Measurements from ENCODE around the gene AAMDC.

Gene AAMDC

GRCh38 chr11:77789731-77790476 lies 31.0 kb upstream of the AAMDC start:
- H3K27me3 ChIP-seq (ENCODE audit: control insufficient read depth in 5 of 5, insufficient read depth in 4 of 5, low read length in 5 of 5), result no peaks in the 10 kb centered on the region
- H3K9me3 ChIP-seq (ENCODE audit: control insufficient read depth in 5 of 5, low read length in 5 of 5), result no peaks in the 10 kb centered on the region
- H3K9ac ChIP-seq (ENCODE audit: low read length in 5 of 5), result no peak overlapping the region
- H3K4me3 ChIP-seq (ENCODE audit: low read depth in 1 of 5, low read length in 5 of 5), result no peak overlapping the region
- peaks cover 0 to 5% (median 0%) of the 10 kb centered on the region in 5 donors for H3K36me3 ChIP-seq (ENCODE audit: control insufficient read depth in 5 of 5, insufficient read depth in 5 of 5, low read length in 5 of 5)
- no peak overlapping the region for H3K27ac ChIP-seq (ENCODE audit: low read depth, low read length)
- peaks cover 0 to 10% (median 2%) of the 10 kb centered on the region in 5 donors for H3K4me1 ChIP-seq (ENCODE audit: control insufficient read depth in 5 of 5, insufficient read depth in 5 of 5, low read length in 5 of 5)

DNA sequence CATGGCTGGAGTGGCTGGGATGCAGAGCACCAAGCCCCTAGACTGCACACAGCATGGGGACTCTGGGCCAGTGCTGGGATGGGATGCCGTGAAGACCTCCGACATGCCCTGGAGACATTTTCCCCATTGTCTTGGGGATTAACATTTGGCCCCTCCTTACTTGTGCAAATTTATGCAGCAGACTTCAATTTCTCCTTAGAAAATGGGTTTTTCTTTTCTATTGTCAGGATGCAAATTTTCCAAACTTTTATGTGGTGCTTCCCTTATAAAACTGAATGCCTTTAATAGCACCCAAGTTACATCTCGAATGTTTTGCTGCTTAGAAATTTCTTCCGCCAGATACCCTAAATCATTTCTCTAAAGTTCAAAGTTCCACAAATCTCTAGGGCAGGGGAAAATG lies 29.6 kb upstream of the AAMDC start:
- H3K9ac ChIP-seq (ENCODE audit: low read length in 5 of 5), result no peak overlapping the region
- no peaks in the 10 kb centered on the region for H3K27me3 ChIP-seq (ENCODE audit: control insufficient read depth in 5 of 5, insufficient read depth in 4 of 5, low read length in 5 of 5)
- H3K9me3 ChIP-seq (ENCODE audit: control insufficient read depth in 5 of 5, low read length in 5 of 5), result no peaks in the 10 kb centered on the region
- H3K27ac ChIP-seq (ENCODE audit: low read depth, low read length), result no peak overlapping the region
- peaks cover 0 to 10% (median 2%) of the 10 kb centered on the region in 5 donors for H3K4me1 ChIP-seq (ENCODE audit: control insufficient read depth in 5 of 5, insufficient read depth in 5 of 5, low read length in 5 of 5)
- no peak overlapping the region for H3K4me3 ChIP-seq (ENCODE audit: low read depth in 1 of 5, low read length in 5 of 5)
- H3K36me3 ChIP-seq (ENCODE audit: control insufficient read depth in 5 of 5, insufficient read depth in 5 of 5, low read length in 5 of 5), result peaks cover 0 to 5% (median 0%) of the 10 kb centered on the region in 5 donors

GRCh38 chr11:77793972-77794371 lies 27.0 kb upstream of the AAMDC start:
- H3K27ac ChIP-seq (ENCODE audit: low read depth, low read length), result no peak overlapping the region
- no peak overlapping the region for H3K4me3 ChIP-seq (ENCODE audit: low read depth in 1 of 5, low read length in 5 of 5)
- no peaks in the 10 kb centered on the region for H3K9me3 ChIP-seq (ENCODE audit: control insufficient read depth in 5 of 5, low read length in 5 of 5)
- H3K9ac ChIP-seq (ENCODE audit: low read length in 5 of 5), result no peak overlapping the region
- no peaks in the 10 kb centered on the region for H3K27me3 ChIP-seq (ENCODE audit: control insufficient read depth in 5 of 5, insufficient read depth in 4 of 5, low read length in 5 of 5)
- H3K36me3 ChIP-seq (ENCODE audit: control insufficient read depth in 5 of 5, insufficient read depth in 5 of 5, low read length in 5 of 5), result peaks cover 0 to 5% (median 0%) of the 10 kb centered on the region in 5 donors
- peaks cover 0 to 8% (median under 1%) of the 10 kb centered on the region in 5 donors for H3K4me1 ChIP-seq (ENCODE audit: control insufficient read depth in 5 of 5, insufficient read depth in 5 of 5, low read length in 5 of 5)

GRCh38 chr11:77799338-77799737 lies 21.6 kb upstream of the AAMDC start:
- no peaks in the 10 kb centered on the region for H3K9me3 ChIP-seq (ENCODE audit: control insufficient read depth in 5 of 5, low read length in 5 of 5)
- no peak overlapping the region for H3K9ac ChIP-seq (ENCODE audit: low read length in 5 of 5)
- no peaks in the 10 kb centered on the region for H3K27me3 ChIP-seq (ENCODE audit: control insufficient read depth in 5 of 5, insufficient read depth in 4 of 5, low read length in 5 of 5)
- peaks cover 0 to 15% (median 5%) of the 10 kb centered on the region in 5 donors for H3K4me1 ChIP-seq (ENCODE audit: control insufficient read depth in 5 of 5, insufficient read depth in 5 of 5, low read length in 5 of 5)
- no peaks in the 10 kb centered on the region for H3K36me3 ChIP-seq (ENCODE audit: control insufficient read depth in 5 of 5, insufficient read depth in 5 of 5, low read length in 5 of 5)
- no peak overlapping the region for H3K27ac ChIP-seq (ENCODE audit: low read depth, low read length)
- H3K4me3 ChIP-seq (ENCODE audit: low read depth in 1 of 5, low read length in 5 of 5), result no peak overlapping the region

GRCh38 chr11:77800449-77800848 lies 20.5 kb upstream of the AAMDC start:
- Histone ChIP-seq H3K9me3 (ENCODE audit: control insufficient read depth in 5 of 5, low read length in 5 of 5) (no peaks in the 10 kb centered on the region), H3K27me3 (ENCODE audit: control insufficient read depth in 5 of 5, insufficient read depth in 4 of 5, low read length in 5 of 5) (no peaks in the 10 kb centered on the region), H3K4me1 (ENCODE audit: control insufficient read depth in 5 of 5, insufficient read depth in 5 of 5, low read length in 5 of 5) (peaks cover 0 to 12% (median 5%) of the 10 kb centered on the region in 5 donors), H3K4me3 (ENCODE audit: low read depth in 1 of 5, low read length in 5 of 5) (no peak overlapping the region), H3K36me3 (ENCODE audit: control insufficient read depth in 5 of 5, insufficient read depth in 5 of 5, low read length in 5 of 5) (peaks cover 0 to 3% (median 0%) of the 10 kb centered on the region in 5 donors), H3K27ac (ENCODE audit: low read depth, low read length) (no peak overlapping the region), H3K9ac (ENCODE audit: low read length in 5 of 5) (no peak overlapping the region)

DNA sequence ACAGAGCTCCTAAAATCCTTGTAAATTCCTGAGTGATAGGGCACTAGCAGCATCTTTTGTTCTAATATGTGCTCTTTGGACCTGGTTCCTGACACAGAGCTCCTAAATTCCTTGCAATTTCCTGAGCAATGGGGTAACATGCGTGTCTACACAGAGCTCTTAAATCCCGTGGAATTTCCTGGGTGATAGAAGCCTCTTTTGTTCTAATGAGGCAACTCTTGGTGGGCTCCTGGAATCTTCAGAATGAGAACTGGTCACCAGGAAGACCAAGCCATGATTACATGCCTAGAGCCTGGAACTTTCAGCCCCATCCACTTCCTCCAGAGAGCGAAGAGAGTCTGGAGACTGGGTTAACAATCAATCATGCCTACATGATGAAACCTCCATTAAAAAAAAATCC lies 19.5 kb upstream of the AAMDC start:
- no peak overlapping the region for H3K27ac ChIP-seq (ENCODE audit: low read depth, low read length)
- peaks cover 0 to 12% (median 5%) of the 10 kb centered on the region in 5 donors for H3K4me1 ChIP-seq (ENCODE audit: control insufficient read depth in 5 of 5, insufficient read depth in 5 of 5, low read length in 5 of 5)
- H3K27me3 ChIP-seq (ENCODE audit: control insufficient read depth in 5 of 5, insufficient read depth in 4 of 5, low read length in 5 of 5), result no peaks in the 10 kb centered on the region
- H3K9ac ChIP-seq (ENCODE audit: low read length in 5 of 5), result no peak overlapping the region
- no peak overlapping the region for H3K4me3 ChIP-seq (ENCODE audit: low read depth in 1 of 5, low read length in 5 of 5)
- no peaks in the 10 kb centered on the region for H3K9me3 ChIP-seq (ENCODE audit: control insufficient read depth in 5 of 5, low read length in 5 of 5)
- H3K36me3 ChIP-seq (ENCODE audit: control insufficient read depth in 5 of 5, insufficient read depth in 5 of 5, low read length in 5 of 5), result peaks cover 0 to 3% (median 0%) of the 10 kb centered on the region in 5 donors

GRCh38 chr11:77806415-77806814 lies 14.5 kb upstream of the AAMDC start:
- Histone ChIP-seq H3K27me3 (ENCODE audit: control insufficient read depth in 5 of 5, insufficient read depth in 4 of 5, low read length in 5 of 5) (no peaks in the 10 kb centered on the region), H3K27ac (ENCODE audit: low read depth, low read length) (no peak overlapping the region), H3K9ac (ENCODE audit: low read length in 5 of 5) (no peak overlapping the region), H3K4me1 (ENCODE audit: control insufficient read depth in 5 of 5, insufficient read depth in 5 of 5, low read length in 5 of 5) (peaks cover 0 to 2% (median 0%) of the 10 kb centered on the region in 5 donors), H3K36me3 (ENCODE audit: control insufficient read depth in 5 of 5, insufficient read depth in 5 of 5, low read length in 5 of 5) (peaks cover 0 to 10% (median 0%) of the 10 kb centered on the region in 5 donors), H3K9me3 (ENCODE audit: control insufficient read depth in 5 of 5, low read length in 5 of 5) (no peaks in the 10 kb centered on the region), H3K4me3 (ENCODE audit: low read depth in 1 of 5, low read length in 5 of 5) (no peak overlapping the region)

GRCh38 chr11:77806993-77807392 lies 14.0 kb upstream of the AAMDC start:
- Histone ChIP-seq H3K36me3 (ENCODE audit: control insufficient read depth in 5 of 5, insufficient read depth in 5 of 5, low read length in 5 of 5) (peaks cover 0 to 10% (median 0%) of the 10 kb centered on the region in 5 donors), H3K27me3 (ENCODE audit: control insufficient read depth in 5 of 5, insufficient read depth in 4 of 5, low read length in 5 of 5) (no peaks in the 10 kb centered on the region), H3K27ac (ENCODE audit: low read depth, low read length) (no peak overlapping the region), H3K4me3 (ENCODE audit: low read depth in 1 of 5, low read length in 5 of 5) (no peak overlapping the region), H3K9me3 (ENCODE audit: control insufficient read depth in 5 of 5, low read length in 5 of 5) (no peaks in the 10 kb centered on the region), H3K4me1 (ENCODE audit: control insufficient read depth in 5 of 5, insufficient read depth in 5 of 5, low read length in 5 of 5) (peaks cover 0 to 2% (median 0%) of the 10 kb centered on the region in 5 donors), H3K9ac (ENCODE audit: low read length in 5 of 5) (no peak overlapping the region)

DNA sequence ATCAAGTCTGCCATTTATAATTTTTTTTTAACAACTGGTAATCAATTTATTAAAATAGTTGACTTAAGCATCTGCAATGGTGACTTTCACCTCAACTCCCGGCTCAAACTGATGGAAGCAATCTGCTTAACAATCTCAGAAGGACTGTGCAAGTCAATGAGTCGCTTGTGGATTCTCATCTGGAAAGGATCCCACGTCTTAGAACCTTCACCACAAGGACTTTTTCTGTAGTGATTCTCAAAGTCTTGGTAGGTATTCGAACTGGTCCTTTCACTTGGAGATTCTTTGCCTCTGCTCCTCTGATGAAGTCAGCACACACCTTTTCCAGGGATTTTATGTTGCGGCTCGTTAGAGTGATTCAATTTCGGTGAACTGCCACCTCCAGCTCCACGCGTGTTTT lies 7.7 kb upstream of the AAMDC start:
- Histone ChIP-seq H3K4me1 (ENCODE audit: control insufficient read depth in 5 of 5, insufficient read depth in 5 of 5, low read length in 5 of 5) (peaks cover 0 to 8% (median 0%) of the 10 kb centered on the region in 5 donors), H3K9me3 (ENCODE audit: control insufficient read depth in 5 of 5, low read length in 5 of 5) (peaks cover 0 to 5% (median 4%) of the 10 kb centered on the region in 5 donors), H3K27ac (ENCODE audit: low read depth, low read length) (no peak overlapping the region), H3K9ac (ENCODE audit: low read length in 5 of 5) (no peak overlapping the region), H3K4me3 (ENCODE audit: low read depth in 1 of 5, low read length in 5 of 5) (no peak overlapping the region), H3K27me3 (ENCODE audit: control insufficient read depth in 5 of 5, insufficient read depth in 4 of 5, low read length in 5 of 5) (no peaks in the 10 kb centered on the region), H3K36me3 (ENCODE audit: control insufficient read depth in 5 of 5, insufficient read depth in 5 of 5, low read length in 5 of 5) (peaks cover 0 to 7% (median 0%) of the 10 kb centered on the region in 5 donors)

DNA sequence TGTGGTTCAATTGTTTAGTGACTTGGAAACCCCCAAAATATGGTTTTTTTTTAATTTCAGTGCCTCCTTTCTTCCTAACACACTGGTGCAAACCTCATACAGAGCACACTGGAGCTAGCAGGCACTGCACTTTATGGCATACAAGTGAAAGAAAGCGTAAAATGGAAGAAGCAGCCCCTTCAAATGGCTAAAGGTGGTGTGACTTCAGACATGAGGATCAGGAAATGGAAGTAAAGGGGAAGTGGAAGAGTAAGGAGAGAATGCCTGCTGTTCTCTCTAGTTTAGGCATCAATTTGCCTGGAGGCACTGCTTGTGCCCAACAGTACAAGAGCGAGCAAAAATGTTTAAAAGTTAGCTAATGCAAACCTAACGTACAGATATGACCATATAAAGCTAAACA lies 6.1 kb upstream of the AAMDC start:
- H3K9me3 ChIP-seq (ENCODE audit: control insufficient read depth in 5 of 5, low read length in 5 of 5), result peaks cover 0 to 5% (median 4%) of the 10 kb centered on the region in 5 donors
- peaks cover 0 to 7% (median 0%) of the 10 kb centered on the region in 5 donors for H3K36me3 ChIP-seq (ENCODE audit: control insufficient read depth in 5 of 5, insufficient read depth in 5 of 5, low read length in 5 of 5)

More for the DNA sequence above, 6.1 kb upstream of the AAMDC start:
- peaks cover 0 to 21% (median 11%) of the 10 kb centered on the region in 5 donors for H3K4me1 ChIP-seq (ENCODE audit: control insufficient read depth in 5 of 5, insufficient read depth in 5 of 5, low read length in 5 of 5)
- no peak overlapping the region for H3K4me3 ChIP-seq (ENCODE audit: low read depth in 1 of 5, low read length in 5 of 5)
- H3K27me3 ChIP-seq (ENCODE audit: control insufficient read depth in 5 of 5, insufficient read depth in 4 of 5, low read length in 5 of 5), result no peaks in the 10 kb centered on the region
- H3K9ac ChIP-seq (ENCODE audit: low read length in 5 of 5), result no peak overlapping the region
- H3K27ac ChIP-seq (ENCODE audit: low read depth, low read length), result no peak overlapping the region
